A673 (cell line): ENCODE data around the gene BBS9.

Source experiments
- CTCF ChIP-seq: fragments of 300-800, 200-600 bp; sonication (generic); conservative IDR thresholded peaks from 2 replicates; pipeline ENCODE4 v1.5.1; 2017; ENCODE audit warnings: low read depth, mild to moderate bottlenecking, antibody characterized with exemption, low read length, moderate library complexity, mixed read lengths
- EZH2 ChIP-seq: fragments of 200-600 bp; sonication (generic); IDR thresholded peaks from 2 replicates; pipeline ENCODE4 v1.6.1; 2017; ENCODE audit warnings: borderline replicate concordance, low read depth, mild to moderate bottlenecking, mixed read lengths, antibody characterized with exemption, low read length; ENCODE audit not compliant: poor library complexity, severe bottlenecking

- no peak for TF ChIP-seq CTCF
- no peak for TF ChIP-seq EZH2
These were observed 374.9 kb downstream of the BBS9 start for GRCh38 chr7:33504266-33504665.
